GM08714 (cell line): ENCODE data around the gene GPR162.

ENCODE experiments used
- H3K4me3 ChIP-seq: fragments of 200-500 bp; sonication (Bioruptor generic); 2 replicates; pipeline ENCODE4 v1.5.1; 2014; ENCODE audit warnings: mild to moderate bottlenecking, low read length, inconsistent platforms
- ZNF274 ChIP-seq: IDR thresholded peaks from 2 replicates; pipeline ENCODE4 v1.6.1; 2012; ENCODE audit warnings: mild to moderate bottlenecking, low read depth, low read length

The GPR162 gene

DNA sequence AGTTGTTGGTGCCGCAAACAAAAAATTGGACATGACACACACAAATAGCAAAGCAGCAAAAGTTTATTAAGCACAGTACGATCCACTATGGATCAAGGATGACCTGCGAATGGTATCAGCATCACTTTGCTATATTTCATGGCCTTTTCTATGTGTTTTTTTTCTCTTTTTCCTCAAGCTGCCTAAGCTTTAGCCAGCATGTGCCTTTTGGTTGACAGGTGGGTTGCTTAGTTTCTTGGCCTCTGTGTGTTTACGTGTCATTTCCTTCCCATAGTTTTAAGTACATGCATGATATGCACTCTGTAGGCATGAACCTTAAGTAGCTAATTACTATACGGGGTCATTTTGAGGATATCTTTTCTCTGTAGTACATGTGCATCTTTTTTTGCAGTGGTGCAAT, 22.5 kb upstream of the GPR162 start:
- H3K4me3 ChIP-seq: no peak overlapping the region
- TF ChIP-seq ZNF274: no peak

DNA sequence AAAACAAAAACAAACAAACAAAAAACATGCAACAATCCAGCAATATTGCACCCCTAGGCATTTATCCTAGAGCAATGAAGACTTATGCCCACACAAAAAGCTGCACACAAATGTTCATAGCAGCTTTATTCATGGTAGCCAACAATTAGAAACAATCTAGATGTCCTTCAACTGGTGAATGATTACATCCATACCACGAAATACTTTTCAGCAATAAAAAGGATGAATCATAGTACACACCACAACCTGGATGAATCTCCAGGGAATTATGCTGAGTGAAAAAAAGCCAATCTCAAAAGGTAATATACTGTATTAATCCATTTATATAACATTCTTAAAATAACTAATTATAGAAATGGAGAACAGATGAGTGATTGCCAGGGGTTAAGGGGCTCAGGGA, 14.5 kb upstream of the GPR162 start:
- no peak for TF ChIP-seq ZNF274
- H3K4me3 ChIP-seq: no peak overlapping the region

GRCh38 chr12:6809056-6809455, 12.6 kb upstream of the GPR162 start:
- no peak overlapping the region for H3K4me3 ChIP-seq
- TF ChIP-seq ZNF274: no peak

DNA sequence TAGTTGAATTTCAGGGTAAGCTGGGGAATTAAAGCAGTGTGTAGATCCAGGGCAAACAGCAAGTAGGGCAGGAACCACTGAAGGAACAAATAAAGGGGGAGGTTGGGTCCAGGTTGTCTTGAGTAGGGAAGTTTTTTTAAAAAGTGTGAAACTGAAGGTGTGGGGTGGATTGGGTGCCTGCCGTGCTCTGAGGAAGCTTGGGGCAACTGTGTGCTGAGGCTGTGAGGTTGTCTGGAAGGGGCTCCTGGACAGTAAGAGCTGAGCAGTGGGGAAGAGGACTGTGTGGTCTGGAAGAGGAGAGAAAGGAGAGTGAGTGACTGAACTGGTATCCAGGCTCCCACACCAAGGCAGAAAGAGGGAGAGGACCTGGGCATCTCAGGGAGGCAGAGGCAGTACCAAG, 10.9 kb upstream of the GPR162 start:
- no peak for TF ChIP-seq ZNF274
- H3K4me3 ChIP-seq: no peak overlapping the region

- no peak overlapping the region for H3K4me3 ChIP-seq
- TF ChIP-seq ZNF274: no peak
Measured at GRCh38 chr12:6813363-6813762, 8.3 kb upstream of the GPR162 start.

DNA sequence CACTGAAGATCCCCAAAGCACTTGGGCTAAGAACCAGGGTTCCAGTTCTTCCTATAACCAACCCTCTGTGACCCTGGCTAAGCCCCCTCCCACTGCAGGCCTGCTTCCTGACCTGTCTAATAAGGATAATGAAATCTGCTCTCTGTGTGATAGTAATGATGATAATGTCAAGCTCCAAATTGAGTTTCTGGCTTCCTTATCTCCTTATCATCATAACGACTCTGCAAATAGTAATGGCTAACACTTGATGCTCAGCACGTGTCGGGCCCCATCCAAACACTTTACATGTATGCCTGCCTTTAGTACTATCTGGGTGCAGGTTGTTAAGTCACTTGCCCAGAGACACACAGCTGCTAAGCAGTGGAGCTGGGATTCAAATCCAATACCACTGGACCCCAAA, 5.0 kb upstream of the GPR162 start:
- H3K4me3 ChIP-seq: no peak overlapping the region
- TF ChIP-seq ZNF274: no peak

- no peak overlapping the region for H3K4me3 ChIP-seq
- TF ChIP-seq ZNF274: no peak
Measured at GRCh38 chr12:6817098-6817497, 4.5 kb upstream of the GPR162 start.

GRCh38 chr12:6817662-6818157, 3.9 kb upstream of the GPR162 start:
- no peak for TF ChIP-seq ZNF274

GRCh38 chr12:6818222-6818621, 3.4 kb upstream of the GPR162 start:
- no peak overlapping the region for H3K4me3 ChIP-seq
- no peak for TF ChIP-seq ZNF274

More at GRCh38 chr12:6817662-6818157, 3.9 kb upstream of the GPR162 start:
- no peak overlapping the region for H3K4me3 ChIP-seq

GRCh38 chr12:6818645-6819044, 3.0 kb upstream of the GPR162 start:
- no peak for TF ChIP-seq ZNF274
- H3K4me3 ChIP-seq: no peak overlapping the region

- TF ChIP-seq ZNF274: no peak
Measured at GRCh38 chr12:6819106-6820030, 2.3 kb upstream of the GPR162 start.

GRCh38 chr12:6820166-6820565, 1.5 kb upstream of the GPR162 start:
- H3K4me3 ChIP-seq: no peak overlapping the region
- TF ChIP-seq ZNF274: no peak

More at GRCh38 chr12:6819106-6820030, 2.3 kb upstream of the GPR162 start:
- no peak overlapping the region for H3K4me3 ChIP-seq

DNA sequence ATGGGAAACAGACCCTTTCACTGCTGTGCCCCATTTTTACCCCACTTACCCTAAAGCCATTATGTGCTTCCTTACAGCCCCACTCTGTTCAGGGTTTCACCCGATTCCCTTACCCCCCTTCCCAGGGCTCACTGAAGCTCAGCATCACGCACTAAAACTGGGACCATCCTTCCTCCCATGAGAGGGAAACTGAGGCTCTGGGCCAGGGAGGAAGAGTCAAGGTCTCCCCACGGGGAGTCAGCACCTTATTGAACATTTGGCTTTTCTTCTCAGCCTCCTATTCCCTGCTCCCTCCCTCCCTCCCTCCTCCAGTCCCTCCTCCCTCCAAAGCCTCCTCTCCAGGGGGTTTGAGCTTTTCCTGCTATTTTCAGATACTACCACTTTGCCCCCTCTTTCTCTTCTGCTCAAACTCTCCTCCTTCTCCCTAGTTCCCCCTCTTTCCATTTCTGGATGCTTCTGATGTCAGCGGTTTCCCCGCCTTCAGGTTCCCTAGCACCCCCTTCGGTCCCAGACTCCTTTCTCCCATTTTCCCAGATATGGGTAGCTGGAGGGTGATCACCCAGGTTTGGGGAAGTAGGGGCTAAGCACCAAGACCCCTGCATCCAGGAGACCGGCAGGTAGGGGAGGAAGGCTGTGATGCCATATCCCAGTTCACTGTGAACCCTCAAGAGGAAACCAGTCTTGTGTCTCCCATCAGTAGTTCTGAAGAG, 960 bp downstream of the GPR162 start:
- no peak for TF ChIP-seq ZNF274
- no peak overlapping the region for H3K4me3 ChIP-seq

DNA sequence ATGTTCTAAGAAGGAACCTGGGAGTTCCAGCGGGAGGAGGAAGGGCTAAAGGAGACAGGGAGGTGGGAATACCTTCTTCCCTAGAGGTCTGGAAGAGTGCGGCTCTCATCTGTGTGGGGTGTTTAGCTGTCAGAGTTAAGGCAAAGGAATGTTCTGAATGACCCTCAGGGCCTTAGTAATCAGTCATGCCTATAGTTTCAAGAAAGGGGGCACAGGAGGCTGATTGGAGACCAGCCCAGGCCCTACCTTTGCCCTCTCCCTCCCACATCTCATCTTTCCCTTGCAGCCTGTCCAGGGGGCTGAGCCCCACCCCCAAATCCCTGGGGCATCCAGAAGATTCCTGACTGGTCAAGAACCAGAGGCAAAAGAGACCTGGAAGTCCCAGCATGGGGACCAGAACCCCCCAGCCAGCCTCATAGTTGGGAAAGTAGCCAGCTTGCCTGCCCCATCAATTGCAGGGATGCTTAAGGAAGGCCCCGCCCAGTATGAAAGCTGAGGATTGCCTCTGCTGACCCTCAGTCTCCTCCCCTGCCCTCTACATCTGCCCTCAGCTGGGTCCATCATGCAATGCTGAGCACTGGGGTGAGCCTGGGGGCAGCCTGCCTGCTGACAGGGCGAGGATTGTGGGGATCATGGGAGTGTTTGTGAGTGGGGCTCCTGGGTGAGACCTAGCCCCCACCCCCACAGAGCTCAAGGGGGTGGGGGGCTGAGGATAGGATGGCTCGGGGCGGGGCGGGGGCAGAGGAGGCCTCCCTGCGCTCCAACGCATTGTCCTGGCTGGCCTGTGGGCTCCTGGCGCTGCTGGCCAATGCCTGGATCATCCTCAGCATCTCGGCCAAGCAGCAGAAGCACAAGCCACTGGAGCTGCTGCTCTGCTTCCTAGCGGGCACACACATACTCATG, 1.8 kb downstream of the GPR162 start:
- no peak overlapping the region for H3K4me3 ChIP-seq
- TF ChIP-seq ZNF274: no peak
